Loucy (cell line): Measurements from ENCODE around the gene CDK16.

Experiments
- H2AFZ ChIP-seq: fragments of 200-600 bp; sonication (generic); 2 replicates; pipeline ENCODE4 v1.6.0; 2016; ENCODE audit warnings: antibody characterized with exemption, mild to moderate bottlenecking, low read length, moderate library complexity
- H3F3A ChIP-seq: fragments of 200-600 bp; 2 replicates; pipeline ENCODE4 v1.6.0; 2016; ENCODE audit warnings: antibody characterized with exemption, low read depth, mild to moderate bottlenecking
- H3K27me3 ChIP-seq: fragments of 200-600 bp; sonication (generic); 2 replicates; pipeline ENCODE4 v1.6.1; 2014; ENCODE audit warnings: low read length, mild to moderate bottlenecking; ENCODE audit not compliant: insufficient read depth, poor library complexity, severe bottlenecking
- H3K36me3 ChIP-seq: fragments of 200-600 bp; sonication (generic); 2 replicates; pipeline ENCODE4 v1.6.1; 2016; ENCODE audit warnings: low read length; ENCODE audit not compliant: insufficient read depth
- H3K4me1 ChIP-seq: fragments of 200-600 bp; sonication (generic); 2 replicates; pipeline ENCODE4 v1.5.1; 2014; ENCODE audit warnings: low read length, mild to moderate bottlenecking; ENCODE audit not compliant: insufficient read depth, poor library complexity, severe bottlenecking
- H3K4me2 ChIP-seq: fragments of 200-600 bp; sonication (generic); 2 replicates; pipeline ENCODE4 v1.6.0; 2014; ENCODE audit warnings: antibody characterized with exemption, low read length, low read depth, mild to moderate bottlenecking; ENCODE audit not compliant: poor library complexity, severe bottlenecking
- H3K4me3 ChIP-seq: fragments of 200-600 bp; sonication (generic); 2 replicates; pipeline ENCODE4 v1.5.1; 2014; ENCODE audit warnings: low read length, mild to moderate bottlenecking, mixed read lengths; ENCODE audit not compliant: poor library complexity, severe bottlenecking
- H3K79me2 ChIP-seq: fragments of 200-600 bp; sonication (generic); 2 replicates; pipeline ENCODE4 v1.6.1; 2014; ENCODE audit warnings: low read length; ENCODE audit not compliant: insufficient read depth
- H3K9ac ChIP-seq: fragments of 200-600 bp; sonication (generic); 2 replicates; pipeline ENCODE4 v1.6.0; 2014; ENCODE audit warnings: mild to moderate bottlenecking, low read depth, low read length, moderate library complexity; ENCODE audit not compliant: poor library complexity, severe bottlenecking
- H3K9me2 ChIP-seq: fragments of 200-600 bp; sonication (generic); replicated peaks from 2 replicates; pipeline ENCODE4 v1.6.1; 2016; ENCODE audit warnings: low read depth, low read length, mixed read lengths
- H3K9me3 ChIP-seq: fragments of 200-600 bp; sonication (generic); 2 replicates; pipeline ENCODE4 v1.6.1; 2014; ENCODE audit warnings: mild to moderate bottlenecking, antibody characterized with exemption, low read length, low read depth; ENCODE audit not compliant: insufficient read depth
- H4K20me1 ChIP-seq: fragments of 200-600 bp; sonication (generic); 2 replicates; pipeline ENCODE4 v1.6.0; 2014; ENCODE audit warnings: antibody characterized with exemption, low read length, mild to moderate bottlenecking; ENCODE audit not compliant: insufficient read depth, poor library complexity, severe bottlenecking
- CTCF ChIP-seq: fragments of 200-600 bp; sonication (generic); conservative IDR thresholded peaks from 2 replicates; pipeline ENCODE4 v1.5.1; 2014; ENCODE audit warnings: mild to moderate bottlenecking, antibody characterized with exemption, low read length
- EZH2phosphoT487 ChIP-seq: fragments of 200-600 bp; IDR thresholded peaks from 2 replicates; pipeline ENCODE4 v1.6.1; 2018; ENCODE audit warnings: antibody characterized with exemption, mild to moderate bottlenecking, moderate library complexity, borderline replicate concordance

Gene CDK16

GRCh38 chrX:47208108-47208507 is 10.4 kb upstream of the CDK16 start:
- H3K9me2 ChIP-seq: no peaks in the 10 kb centered on the region
- H3K27me3 ChIP-seq: no peaks in the 10 kb centered on the region
- no peaks in the 10 kb centered on the region for H4K20me1 ChIP-seq
- H3K9me3 ChIP-seq: no peaks in the 10 kb centered on the region
- H3K4me1 ChIP-seq: no peaks in the 10 kb centered on the region
- peaks cover 83% of the 10 kb centered on the region; the same call in 1 of the 2 replicates for H3K36me3 ChIP-seq
- H3K79me2 ChIP-seq: no peaks in the 10 kb centered on the region
- H3K9ac ChIP-seq: no peak overlapping the region
- TF ChIP-seq CTCF (no peak), EZH2phosphoT487 (no peak)
- H3F3A ChIP-seq: no peaks in the 10 kb centered on the region
- no peak overlapping the region for H3K4me2 ChIP-seq
- no peak overlapping the region for H2AFZ ChIP-seq
- no peak overlapping the region for H3K4me3 ChIP-seq

- no peaks in the 10 kb centered on the region for H3F3A ChIP-seq
- no peak overlapping the region for H3K4me2 ChIP-seq
- no peaks in the 10 kb centered on the region for H3K4me1 ChIP-seq
- H4K20me1 ChIP-seq: no peaks in the 10 kb centered on the region
- H3K4me3 ChIP-seq: no peak overlapping the region
- peaks cover 83% of the 10 kb centered on the region; the same call in 1 of the 2 replicates for H3K36me3 ChIP-seq
- H3K79me2 ChIP-seq: no peaks in the 10 kb centered on the region
- no peaks in the 10 kb centered on the region for H3K9me2 ChIP-seq
- no peaks in the 10 kb centered on the region for H3K9me3 ChIP-seq
- no peak overlapping the region for H2AFZ ChIP-seq
- TF ChIP-seq EZH2phosphoT487 (no peak), CTCF (no peak)
- no peak overlapping the region for H3K9ac ChIP-seq
- H3K27me3 ChIP-seq: no peaks in the 10 kb centered on the region
These were observed 8.8 kb upstream of the CDK16 start for GRCh38 chrX:47209508-47210238.

- Histone ChIP-seq H3K4me3 (no peak overlapping the region), H3K9me3 (no peaks in the 10 kb centered on the region), H3F3A (no peaks in the 10 kb centered on the region), H3K27me3 (no peaks in the 10 kb centered on the region), H3K79me2 (no peaks in the 10 kb centered on the region), H3K9ac (no peak overlapping the region), H3K4me2 (no peak overlapping the region), H2AFZ (no peak overlapping the region), H4K20me1 (no peaks in the 10 kb centered on the region), H3K9me2 (no peaks in the 10 kb centered on the region), H3K36me3 (peaks cover 80% of the 10 kb centered on the region; the same call in 1 of the 2 replicates), H3K4me1 (no peaks in the 10 kb centered on the region)
- TF ChIP-seq CTCF (no peak), EZH2phosphoT487 (no peak)
These were observed 7.6 kb upstream of the CDK16 start for GRCh38 chrX:47210661-47211425.
